Measurements from ENCODE around the gene DIAPH2. TPM values are rescaled to one million over a fixed set of nuclear protein-coding genes. Genes with fewer than 3 reads are reported as not detected.
A peak's percentile ranks its signal among the peaks of the same experiment; 100 is the strongest.

The DIAPH2 gene
- total and polyA plus RNA-seq, 7 donors, result 2.6 to 19.2 (median 11.5) TPM

DNA sequence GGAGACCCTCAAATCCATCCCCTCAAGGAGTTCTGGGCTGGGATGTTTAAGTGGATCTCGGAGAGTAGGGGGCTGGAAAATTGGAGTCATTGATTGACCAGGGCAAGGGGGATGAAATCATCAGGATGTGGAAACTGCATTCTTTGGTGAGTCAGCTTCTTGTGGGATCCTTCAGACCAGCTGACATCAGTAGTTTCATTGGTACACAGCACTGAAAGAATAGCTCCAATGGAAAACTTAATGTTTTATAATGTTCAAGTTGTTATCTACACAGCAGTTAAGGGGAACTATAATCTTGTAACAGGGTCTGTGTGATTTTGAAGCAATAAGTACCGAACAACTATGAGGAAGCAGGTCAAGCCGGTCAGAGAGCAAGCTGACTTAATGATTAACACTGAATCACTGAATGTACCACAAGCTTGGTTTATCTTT, 705.1 kb downstream of the DIAPH2 start:
- H3K27me3 ChIP-seq (ENCODE audit: insufficient read depth in 3 of 3, low read length in 2 of 3), result peaks cover 0 to 4% (median 0%) of the 10 kb centered on the region in 3 donors
- TF ChIP-seq, protein P1, sequence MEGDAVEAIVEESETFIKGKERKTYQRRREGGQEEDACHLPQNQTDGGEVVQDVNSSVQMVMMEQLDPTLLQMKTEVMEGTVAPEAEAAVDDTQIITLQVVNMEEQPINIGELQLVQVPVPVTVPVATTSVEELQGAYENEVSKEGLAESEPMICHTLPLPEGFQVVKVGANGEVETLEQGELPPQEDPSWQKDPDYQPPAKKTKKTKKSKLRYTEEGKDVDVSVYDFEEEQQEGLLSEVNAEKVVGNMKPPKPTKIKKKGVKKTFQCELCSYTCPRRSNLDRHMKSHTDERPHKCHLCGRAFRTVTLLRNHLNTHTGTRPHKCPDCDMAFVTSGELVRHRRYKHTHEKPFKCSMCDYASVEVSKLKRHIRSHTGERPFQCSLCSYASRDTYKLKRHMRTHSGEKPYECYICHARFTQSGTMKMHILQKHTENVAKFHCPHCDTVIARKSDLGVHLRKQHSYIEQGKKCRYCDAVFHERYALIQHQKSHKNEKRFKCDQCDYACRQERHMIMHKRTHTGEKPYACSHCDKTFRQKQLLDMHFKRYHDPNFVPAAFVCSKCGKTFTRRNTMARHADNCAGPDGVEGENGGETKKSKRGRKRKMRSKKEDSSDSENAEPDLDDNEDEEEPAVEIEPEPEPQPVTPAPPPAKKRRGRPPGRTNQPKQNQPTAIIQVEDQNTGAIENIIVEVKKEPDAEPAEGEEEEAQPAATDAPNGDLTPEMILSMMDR (IDR thresholded peaks at IDR 0.05), result no peak
- H3K9me3 ChIP-seq, result no peaks in the 10 kb centered on the region
- H3K27ac ChIP-seq, result no peak overlapping the region
- 86 to 89% (median 87%) methylated on average over 3 of the region's 3 CpGs for WGBS, 3 donors
- DNase-seq (no peak), ATAC-seq (no peak)
- no peak overlapping the region for H3K4me3 ChIP-seq
- H3K4me1 ChIP-seq, result no peaks in the 10 kb centered on the region
- intact Hi-C loops (cut with DNase I), result no loop called here
- H3K36me3 ChIP-seq (ENCODE audit: insufficient read depth in 1 of 2, low read depth in 1 of 2), result no peaks in the 10 kb centered on the region

DNA sequence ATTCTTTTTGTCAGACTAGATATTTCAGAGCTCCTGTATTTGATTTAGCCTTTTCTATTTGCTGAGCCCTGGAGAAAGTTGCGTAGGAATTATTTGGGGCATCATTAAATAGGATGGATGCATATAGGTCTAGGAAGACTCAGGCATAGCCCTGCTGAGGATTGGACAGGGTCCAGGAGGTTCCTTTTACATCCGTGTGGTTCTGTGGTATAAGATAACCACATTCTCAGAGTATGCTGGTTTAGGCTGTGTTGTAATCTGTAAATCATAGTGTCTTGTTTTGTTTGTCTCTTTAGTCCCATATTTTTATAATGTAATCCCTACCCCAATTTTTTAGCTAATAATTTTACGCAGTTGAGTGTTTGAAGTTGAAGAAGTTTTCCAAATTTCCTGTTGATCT, 712.7 kb downstream of the DIAPH2 start:
- no peak overlapping the region for H3K27ac ChIP-seq
- H3K27me3 ChIP-seq (ENCODE audit: insufficient read depth in 3 of 3, low read length in 2 of 3), result peaks cover 0 to 4% (median 0%) of the 10 kb centered on the region in 3 donors
- intact Hi-C loops (cut with DNase I), result no loop called here
- TF ChIP-seq, protein P1 (IDR thresholded peaks at IDR 0.05), result no peak
- no peaks in the 10 kb centered on the region for H3K9me3 ChIP-seq
- ATAC-seq (no peak), DNase-seq (no peak)
- no peak overlapping the region for H3K4me3 ChIP-seq
- H3K36me3 ChIP-seq (ENCODE audit: insufficient read depth in 1 of 2, low read depth in 1 of 2), result no peaks in the 10 kb centered on the region
- H3K4me1 ChIP-seq, result no peaks in the 10 kb centered on the region
- 74 to 80% (median 76%) methylated on average over 3 of the region's 3 CpGs for WGBS, 3 donors

DNA sequence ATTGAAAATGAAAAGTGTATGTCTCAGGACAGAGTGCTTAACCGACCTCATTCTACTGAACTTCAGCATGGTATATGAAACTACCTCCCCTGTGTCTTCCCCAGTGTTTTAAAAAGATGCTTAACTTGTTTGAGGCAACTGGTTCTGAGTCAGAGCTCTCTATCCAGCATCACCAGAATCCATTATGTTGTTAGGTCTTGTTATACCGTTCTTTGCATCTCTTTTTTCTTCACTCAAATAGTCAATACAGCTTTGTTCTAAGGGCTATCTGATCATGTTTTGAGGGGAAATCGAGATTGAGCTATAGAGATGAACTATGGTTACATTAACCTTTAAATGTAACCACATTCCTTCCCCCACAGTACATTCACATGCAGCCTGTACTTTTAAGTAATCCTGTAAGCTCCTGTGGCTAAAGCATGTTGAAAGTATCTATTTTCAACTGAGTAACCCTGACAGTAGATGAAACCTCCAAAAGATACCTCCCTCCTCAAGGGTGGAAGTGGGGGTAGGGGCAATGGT, 713.4 kb downstream of the DIAPH2 start:
- no peak for ATAC-seq
- Histone ChIP-seq H3K27ac (no peak overlapping the region), H3K36me3 (ENCODE audit: insufficient read depth in 1 of 2, low read depth in 1 of 2) (no peaks in the 10 kb centered on the region), H3K4me3 (no peak overlapping the region), H3K27me3 (ENCODE audit: insufficient read depth in 3 of 3, low read length in 2 of 3) (no peaks in the 10 kb centered on the region), H3K4me1 (no peaks in the 10 kb centered on the region), H3K9me3 (no peaks in the 10 kb centered on the region)
- TF ChIP-seq, protein P1 (IDR thresholded peaks at IDR 0.05), result no peak
- WGBS, 3 donors, result 40 to 55% (median 44%) methylated on average over 3 of the region's 3 CpGs
- no peak for DNase-seq
- intact Hi-C loops (cut with DNase I), result no loop called here

DNA sequence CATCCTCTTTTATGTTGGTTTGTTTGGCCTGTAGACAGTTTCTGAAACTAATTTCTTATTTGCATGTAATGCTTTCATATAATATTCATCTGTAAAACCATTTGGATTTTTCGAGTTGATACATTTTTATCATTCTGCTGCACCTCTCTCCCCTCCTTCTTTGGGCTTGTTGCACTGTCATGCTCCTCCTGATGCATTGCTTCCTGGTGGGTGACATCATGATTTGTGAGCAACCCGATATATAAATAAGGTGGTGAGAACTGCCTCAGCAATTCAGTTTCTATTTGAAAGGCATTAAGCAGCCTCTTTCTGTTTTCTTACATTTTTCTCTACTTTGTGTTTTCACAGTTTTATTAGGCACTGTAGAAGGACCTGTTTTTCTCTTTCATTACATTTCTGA, 714.8 kb downstream of the DIAPH2 start:
- intact Hi-C loops (cut with DNase I), result no loop called here
- Histone ChIP-seq H3K4me1 (no peaks in the 10 kb centered on the region), H3K27me3 (ENCODE audit: insufficient read depth in 3 of 3, low read length in 2 of 3) (peaks cover 0 to 6% (median 0%) of the 10 kb centered on the region in 3 donors), H3K27ac (no peak overlapping the region), H3K9me3 (no peaks in the 10 kb centered on the region), H3K4me3 (no peak overlapping the region), H3K36me3 (ENCODE audit: insufficient read depth in 1 of 2, low read depth in 1 of 2) (no peaks in the 10 kb centered on the region)
- 54 to 66% (median 62%) methylated on average over 2 of the region's 2 CpGs for WGBS, 3 donors
- TF ChIP-seq, protein P1 (IDR thresholded peaks at IDR 0.05), result no peak
- no peak for DNase-seq
- peak in 2 of 4 donors; percentile 65 to 67 for ATAC-seq

DNA sequence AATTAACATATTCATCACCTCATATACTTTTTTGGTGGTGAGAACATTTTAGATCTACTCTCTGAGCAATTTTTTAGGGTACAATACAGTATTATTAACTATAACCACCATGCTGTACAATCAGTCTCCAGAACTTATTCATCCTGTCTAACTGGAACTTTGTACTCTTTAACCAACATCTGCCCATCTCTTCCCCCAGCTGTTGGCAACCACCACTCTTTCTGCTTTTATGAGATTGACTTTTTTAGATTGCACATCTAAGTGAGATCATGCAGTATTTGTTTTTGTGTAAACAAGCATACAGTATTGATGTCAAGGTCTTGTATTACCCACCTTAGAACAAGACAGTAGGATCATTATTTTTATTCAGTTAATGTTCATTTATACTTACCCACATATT, 715.9 kb downstream of the DIAPH2 start:
- intact Hi-C loops (cut with DNase I), result no loop called here
- H3K27me3 ChIP-seq (ENCODE audit: insufficient read depth in 3 of 3, low read length in 2 of 3), result peaks cover 0 to 6% (median 0%) of the 10 kb centered on the region in 3 donors
- TF ChIP-seq, protein P1 (IDR thresholded peaks at IDR 0.05), result no peak
- DNase-seq, result no peak
- H3K4me1 ChIP-seq, result no peaks in the 10 kb centered on the region
- H3K27ac ChIP-seq, result no peak overlapping the region
- ATAC-seq, result no peak
- H3K4me3 ChIP-seq, result no peak overlapping the region
- H3K36me3 ChIP-seq (ENCODE audit: insufficient read depth in 1 of 2, low read depth in 1 of 2), result no peaks in the 10 kb centered on the region
- H3K9me3 ChIP-seq, result no peaks in the 10 kb centered on the region

Measured in psoas muscle (tissue), 8 donors.